Measurements from ENCODE around the gene DOCK6.

DOCK6 gene

DNA sequence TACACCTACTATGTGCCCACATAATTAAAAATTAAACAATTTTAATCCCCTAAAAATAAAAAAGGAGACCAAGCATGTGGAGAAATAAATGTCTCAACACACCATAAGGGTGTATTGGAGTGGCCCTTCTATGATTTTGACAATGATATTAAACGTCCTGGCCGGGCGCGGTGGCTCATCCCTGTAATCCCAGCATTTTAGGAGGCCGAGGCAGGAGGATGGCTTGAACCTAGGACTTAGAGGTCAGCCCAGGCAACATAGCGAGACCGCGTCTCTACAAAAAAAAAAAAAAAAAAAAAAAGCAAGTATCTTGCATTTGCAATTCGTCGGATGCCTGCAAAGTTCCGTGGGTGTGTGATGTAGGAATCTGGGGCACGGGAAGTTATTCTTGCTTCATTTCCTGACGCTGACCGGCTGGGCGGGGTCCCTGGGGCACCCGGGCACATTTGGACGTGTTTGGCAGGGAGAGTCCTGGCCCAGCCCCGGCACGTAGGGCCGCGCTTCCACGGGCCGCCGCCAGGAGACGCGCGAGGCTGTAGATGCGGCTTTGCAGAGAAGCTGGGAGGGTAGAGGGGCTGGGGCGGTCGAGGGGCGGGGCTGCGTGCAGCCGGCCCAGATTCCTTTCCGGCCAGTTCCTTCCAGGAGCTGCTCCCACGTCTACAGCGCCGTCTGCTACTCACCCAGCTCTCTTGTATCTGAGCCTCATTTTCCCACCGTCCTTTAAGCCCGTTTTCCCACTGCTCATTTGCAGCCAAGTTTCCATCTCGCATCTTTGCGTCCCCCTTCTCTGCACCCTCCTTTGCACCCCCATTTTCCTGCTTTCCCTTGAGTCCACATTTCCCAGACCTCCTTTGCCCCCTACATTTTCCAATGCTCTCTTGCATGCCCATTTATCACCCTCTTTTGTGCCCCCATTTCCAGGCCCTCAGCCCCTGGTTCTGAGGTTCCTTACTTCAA, 31.4 kb upstream of the DOCK6 start (continued):
- TF ChIP-seq, protein P1, sequence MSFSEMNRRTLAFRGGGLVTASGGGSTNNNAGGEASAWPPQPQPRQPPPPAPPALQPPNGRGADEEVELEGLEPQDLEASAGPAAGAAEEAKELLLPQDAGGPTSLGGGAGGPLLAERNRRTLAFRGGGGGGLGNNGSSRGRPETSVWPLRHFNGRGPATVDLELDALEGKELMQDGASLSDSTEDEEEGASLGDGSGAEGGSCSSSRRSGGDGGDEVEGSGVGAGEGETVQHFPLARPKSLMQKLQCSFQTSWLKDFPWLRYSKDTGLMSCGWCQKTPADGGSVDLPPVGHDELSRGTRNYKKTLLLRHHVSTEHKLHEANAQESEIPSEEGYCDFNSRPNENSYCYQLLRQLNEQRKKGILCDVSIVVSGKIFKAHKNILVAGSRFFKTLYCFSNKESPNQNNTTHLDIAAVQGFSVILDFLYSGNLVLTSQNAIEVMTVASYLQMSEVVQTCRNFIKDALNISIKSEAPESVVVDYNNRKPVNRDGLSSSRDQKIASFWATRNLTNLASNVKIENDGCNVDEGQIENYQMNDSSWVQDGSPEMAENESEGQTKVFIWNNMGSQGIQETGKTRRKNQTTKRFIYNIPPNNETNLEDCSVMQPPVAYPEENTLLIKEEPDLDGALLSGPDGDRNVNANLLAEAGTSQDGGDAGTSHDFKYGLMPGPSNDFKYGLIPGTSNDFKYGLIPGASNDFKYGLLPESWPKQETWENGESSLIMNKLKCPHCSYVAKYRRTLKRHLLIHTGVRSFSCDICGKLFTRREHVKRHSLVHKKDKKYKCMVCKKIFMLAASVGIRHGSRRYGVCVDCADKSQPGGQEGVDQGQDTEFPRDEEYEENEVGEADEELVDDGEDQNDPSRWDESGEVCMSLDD (tag by site-specific recombination; IDR thresholded peaks at IDR 0.05) = peak; percentile 70; the same call in 1 of the 2 replicates
- TF ChIP-seq, protein P2, sequence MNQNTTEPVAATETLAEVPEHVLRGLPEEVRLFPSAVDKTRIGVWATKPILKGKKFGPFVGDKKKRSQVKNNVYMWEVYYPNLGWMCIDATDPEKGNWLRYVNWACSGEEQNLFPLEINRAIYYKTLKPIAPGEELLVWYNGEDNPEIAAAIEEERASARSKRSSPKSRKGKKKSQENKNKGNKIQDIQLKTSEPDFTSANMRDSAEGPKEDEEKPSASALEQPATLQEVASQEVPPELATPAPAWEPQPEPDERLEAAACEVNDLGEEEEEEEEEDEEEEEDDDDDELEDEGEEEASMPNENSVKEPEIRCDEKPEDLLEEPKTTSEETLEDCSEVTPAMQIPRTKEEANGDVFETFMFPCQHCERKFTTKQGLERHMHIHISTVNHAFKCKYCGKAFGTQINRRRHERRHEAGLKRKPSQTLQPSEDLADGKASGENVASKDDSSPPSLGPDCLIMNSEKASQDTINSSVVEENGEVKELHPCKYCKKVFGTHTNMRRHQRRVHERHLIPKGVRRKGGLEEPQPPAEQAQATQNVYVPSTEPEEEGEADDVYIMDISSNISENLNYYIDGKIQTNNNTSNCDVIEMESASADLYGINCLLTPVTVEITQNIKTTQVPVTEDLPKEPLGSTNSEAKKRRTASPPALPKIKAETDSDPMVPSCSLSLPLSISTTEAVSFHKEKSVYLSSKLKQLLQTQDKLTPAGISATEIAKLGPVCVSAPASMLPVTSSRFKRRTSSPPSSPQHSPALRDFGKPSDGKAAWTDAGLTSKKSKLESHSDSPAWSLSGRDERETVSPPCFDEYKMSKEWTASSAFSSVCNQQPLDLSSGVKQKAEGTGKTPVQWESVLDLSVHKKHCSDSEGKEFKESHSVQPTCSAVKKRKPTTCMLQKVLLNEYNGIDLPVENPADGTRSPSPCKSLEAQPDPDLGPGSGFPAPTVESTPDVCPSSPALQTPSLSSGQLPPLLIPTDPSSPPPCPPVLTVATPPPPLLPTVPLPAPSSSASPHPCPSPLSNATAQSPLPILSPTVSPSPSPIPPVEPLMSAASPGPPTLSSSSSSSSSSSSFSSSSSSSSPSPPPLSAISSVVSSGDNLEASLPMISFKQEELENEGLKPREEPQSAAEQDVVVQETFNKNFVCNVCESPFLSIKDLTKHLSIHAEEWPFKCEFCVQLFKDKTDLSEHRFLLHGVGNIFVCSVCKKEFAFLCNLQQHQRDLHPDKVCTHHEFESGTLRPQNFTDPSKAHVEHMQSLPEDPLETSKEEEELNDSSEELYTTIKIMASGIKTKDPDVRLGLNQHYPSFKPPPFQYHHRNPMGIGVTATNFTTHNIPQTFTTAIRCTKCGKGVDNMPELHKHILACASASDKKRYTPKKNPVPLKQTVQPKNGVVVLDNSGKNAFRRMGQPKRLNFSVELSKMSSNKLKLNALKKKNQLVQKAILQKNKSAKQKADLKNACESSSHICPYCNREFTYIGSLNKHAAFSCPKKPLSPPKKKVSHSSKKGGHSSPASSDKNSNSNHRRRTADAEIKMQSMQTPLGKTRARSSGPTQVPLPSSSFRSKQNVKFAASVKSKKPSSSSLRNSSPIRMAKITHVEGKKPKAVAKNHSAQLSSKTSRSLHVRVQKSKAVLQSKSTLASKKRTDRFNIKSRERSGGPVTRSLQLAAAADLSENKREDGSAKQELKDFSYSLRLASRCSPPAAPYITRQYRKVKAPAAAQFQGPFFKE (tag by site-specific recombination; IDR thresholded peaks at IDR 0.05; ENCODE audit: borderline replicate concordance) = no peak
- TF ChIP-seq ZIC2 (tag by site-specific recombination; IDR thresholded peaks at IDR 0.05) (no peak), SCRT1 (tag by site-specific recombination; IDR thresholded peaks at IDR 0.05; ENCODE audit: borderline replicate concordance) (no peak), MYNN (tag by site-specific recombination; IDR thresholded peaks at IDR 0.05; ENCODE audit: borderline replicate concordance) (no peak), ZNF311 (tag by site-specific recombination; IDR thresholded peaks at IDR 0.05; ENCODE audit: borderline replicate concordance) (no peak), ZNF777 (tag by site-specific recombination; IDR thresholded peaks at IDR 0.05; ENCODE audit: borderline replicate concordance) (no peak), ZNF776 (tag by site-specific recombination; IDR thresholded peaks at IDR 0.05; ENCODE audit: borderline replicate concordance) (no peak), ZNF433 (tag by site-specific recombination; IDR thresholded peaks at IDR 0.05; ENCODE audit: low read depth) (no peak), GLI2 (tag by site-specific recombination; IDR thresholded peaks at IDR 0.05; ENCODE audit: borderline replicate concordance, low read depth) (no peak), ZNF529 (tag by site-specific recombination; IDR thresholded peaks at IDR 0.05; ENCODE audit: insufficient replicate concordance) (no peak), FEZF1 (tag by site-specific recombination; IDR thresholded peaks at IDR 0.05) (peak; percentile 78), ZNF585B (tag by site-specific recombination; IDR thresholded peaks at IDR 0.05) (no peak), KLF10 (tag by site-specific recombination; IDR thresholded peaks at IDR 0.05) (peak; percentile 62; the same call in 1 of the 2 replicates)
- TF ChIP-seq, protein P3, sequence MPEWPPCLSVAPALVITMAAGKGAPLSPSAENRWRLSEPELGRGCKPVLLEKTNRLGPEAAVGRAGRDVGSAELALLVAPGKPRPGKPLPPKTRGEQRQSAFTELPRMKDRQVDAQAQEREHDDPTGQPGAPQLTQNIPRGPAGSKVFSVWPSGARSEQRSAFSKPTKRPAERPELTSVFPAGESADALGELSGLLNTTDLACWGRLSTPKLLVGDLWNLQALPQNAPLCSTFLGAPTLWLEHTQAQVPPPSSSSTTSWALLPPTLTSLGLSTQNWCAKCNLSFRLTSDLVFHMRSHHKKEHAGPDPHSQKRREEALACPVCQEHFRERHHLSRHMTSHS (tag by site-specific recombination; IDR thresholded peaks at IDR 0.05) = no peak
- TF ChIP-seq, protein P4, sequence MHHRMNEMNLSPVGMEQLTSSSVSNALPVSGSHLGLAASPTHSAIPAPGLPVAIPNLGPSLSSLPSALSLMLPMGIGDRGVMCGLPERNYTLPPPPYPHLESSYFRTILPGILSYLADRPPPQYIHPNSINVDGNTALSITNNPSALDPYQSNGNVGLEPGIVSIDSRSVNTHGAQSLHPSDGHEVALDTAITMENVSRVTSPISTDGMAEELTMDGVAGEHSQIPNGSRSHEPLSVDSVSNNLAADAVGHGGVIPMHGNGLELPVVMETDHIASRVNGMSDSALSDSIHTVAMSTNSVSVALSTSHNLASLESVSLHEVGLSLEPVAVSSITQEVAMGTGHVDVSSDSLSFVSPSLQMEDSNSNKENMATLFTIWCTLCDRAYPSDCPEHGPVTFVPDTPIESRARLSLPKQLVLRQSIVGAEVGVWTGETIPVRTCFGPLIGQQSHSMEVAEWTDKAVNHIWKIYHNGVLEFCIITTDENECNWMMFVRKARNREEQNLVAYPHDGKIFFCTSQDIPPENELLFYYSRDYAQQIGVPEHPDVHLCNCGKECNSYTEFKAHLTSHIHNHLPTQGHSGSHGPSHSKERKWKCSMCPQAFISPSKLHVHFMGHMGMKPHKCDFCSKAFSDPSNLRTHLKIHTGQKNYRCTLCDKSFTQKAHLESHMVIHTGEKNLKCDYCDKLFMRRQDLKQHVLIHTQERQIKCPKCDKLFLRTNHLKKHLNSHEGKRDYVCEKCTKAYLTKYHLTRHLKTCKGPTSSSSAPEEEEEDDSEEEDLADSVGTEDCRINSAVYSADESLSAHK (tag by site-specific recombination; IDR thresholded peaks at IDR 0.05) = no peak; the same call in 1 of the 2 replicates
- TF ChIP-seq, protein P5, sequence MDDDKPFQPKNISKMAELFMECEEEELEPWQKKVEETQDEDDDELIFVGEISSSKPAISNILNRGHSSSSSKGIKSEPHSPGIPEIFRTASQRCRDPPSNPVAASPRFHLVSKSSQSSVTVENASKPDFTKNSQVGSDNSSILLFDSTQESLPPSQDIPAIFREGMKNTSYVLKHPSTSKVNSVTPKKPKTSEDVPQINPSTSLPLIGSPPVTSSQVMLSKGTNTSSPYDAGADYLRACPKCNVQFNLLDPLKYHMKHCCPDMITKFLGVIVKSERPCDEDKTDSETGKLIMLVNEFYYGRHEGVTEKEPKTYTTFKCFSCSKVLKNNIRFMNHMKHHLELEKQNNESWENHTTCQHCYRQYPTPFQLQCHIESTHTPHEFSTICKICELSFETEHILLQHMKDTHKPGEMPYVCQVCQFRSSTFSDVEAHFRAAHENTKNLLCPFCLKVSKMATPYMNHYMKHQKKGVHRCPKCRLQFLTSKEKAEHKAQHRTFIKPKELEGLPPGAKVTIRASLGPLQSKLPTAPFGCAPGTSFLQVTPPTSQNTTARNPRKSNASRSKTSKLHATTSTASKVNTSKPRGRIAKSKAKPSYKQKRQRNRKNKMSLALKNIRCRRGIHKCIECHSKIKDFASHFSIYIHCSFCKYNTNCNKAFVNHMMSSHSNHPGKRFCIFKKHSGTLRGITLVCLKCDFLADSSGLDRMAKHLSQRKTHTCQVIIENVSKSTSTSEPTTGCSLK (tag by site-specific recombination; IDR thresholded peaks at IDR 0.05) = no peak
- TF ChIP-seq, protein P6, sequence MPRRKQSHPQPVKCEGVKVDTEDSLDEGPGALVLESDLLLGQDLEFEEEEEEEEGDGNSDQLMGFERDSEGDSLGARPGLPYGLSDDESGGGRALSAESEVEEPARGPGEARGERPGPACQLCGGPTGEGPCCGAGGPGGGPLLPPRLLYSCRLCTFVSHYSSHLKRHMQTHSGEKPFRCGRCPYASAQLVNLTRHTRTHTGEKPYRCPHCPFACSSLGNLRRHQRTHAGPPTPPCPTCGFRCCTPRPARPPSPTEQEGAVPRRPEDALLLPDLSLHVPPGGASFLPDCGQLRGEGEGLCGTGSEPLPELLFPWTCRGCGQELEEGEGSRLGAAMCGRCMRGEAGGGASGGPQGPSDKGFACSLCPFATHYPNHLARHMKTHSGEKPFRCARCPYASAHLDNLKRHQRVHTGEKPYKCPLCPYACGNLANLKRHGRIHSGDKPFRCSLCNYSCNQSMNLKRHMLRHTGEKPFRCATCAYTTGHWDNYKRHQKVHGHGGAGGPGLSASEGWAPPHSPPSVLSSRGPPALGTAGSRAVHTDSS (tag by site-specific recombination; IDR thresholded peaks at IDR 0.05) = no peak
- TF ChIP-seq, protein P7, sequence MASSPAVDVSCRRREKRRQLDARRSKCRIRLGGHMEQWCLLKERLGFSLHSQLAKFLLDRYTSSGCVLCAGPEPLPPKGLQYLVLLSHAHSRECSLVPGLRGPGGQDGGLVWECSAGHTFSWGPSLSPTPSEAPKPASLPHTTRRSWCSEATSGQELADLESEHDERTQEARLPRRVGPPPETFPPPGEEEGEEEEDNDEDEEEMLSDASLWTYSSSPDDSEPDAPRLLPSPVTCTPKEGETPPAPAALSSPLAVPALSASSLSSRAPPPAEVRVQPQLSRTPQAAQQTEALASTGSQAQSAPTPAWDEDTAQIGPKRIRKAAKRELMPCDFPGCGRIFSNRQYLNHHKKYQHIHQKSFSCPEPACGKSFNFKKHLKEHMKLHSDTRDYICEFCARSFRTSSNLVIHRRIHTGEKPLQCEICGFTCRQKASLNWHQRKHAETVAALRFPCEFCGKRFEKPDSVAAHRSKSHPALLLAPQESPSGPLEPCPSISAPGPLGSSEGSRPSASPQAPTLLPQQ (tag by site-specific recombination; IDR thresholded peaks at IDR 0.05) = peak; percentile 64
